ENCODE measurements around the gene TTC24.
A peak's percentile ranks its signal among the peaks of the same experiment; 100 is the strongest.
"Not testable (repeated sequence)": the region's sequence is repeated elsewhere in the genome, so short reads cannot be mapped to it uniquely, and the experiment has no call there.

TTC24 gene

DNA sequence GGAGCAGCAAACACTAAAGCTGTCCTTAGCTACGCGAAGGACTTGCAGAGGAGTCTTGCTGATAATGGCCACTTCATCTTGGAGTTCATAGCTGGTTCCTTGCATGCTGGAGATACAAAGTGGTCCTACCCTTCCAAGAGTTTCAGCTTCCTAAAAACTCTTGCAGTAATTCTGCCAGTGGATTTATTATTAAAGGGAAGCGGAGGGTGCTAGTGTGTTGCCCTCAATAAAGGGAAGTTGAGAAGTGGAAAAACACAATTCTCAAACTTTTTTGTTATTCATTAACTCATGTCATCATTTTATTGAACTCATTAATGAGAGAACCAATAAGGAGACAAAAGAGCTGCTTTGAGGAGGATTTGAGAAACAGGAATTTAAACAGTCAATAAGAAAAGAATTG is 33.1 kb downstream of the TTC24 start:
- no peak for DNase-seq

DNA sequence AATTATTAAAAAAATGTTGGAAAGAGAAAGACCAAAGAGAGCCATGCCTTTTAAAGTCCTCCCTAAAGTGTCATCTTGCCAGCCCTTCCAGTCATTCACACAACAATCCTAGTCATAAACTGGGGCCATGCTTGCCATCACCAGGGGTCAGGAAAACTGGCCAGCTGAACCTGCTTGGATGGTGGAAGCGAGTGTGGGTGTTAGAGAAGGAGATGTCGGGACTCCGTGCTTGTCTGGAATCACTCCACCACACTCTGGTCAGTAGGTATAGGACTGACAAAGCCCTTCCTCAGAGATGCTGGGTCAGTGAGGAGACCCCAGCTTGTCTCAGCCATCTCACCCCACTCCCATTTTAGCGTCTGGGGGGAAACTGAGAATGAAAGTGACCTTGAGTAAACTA is 36.4 kb downstream of the TTC24 start:
- DNase-seq = no peak

DNA sequence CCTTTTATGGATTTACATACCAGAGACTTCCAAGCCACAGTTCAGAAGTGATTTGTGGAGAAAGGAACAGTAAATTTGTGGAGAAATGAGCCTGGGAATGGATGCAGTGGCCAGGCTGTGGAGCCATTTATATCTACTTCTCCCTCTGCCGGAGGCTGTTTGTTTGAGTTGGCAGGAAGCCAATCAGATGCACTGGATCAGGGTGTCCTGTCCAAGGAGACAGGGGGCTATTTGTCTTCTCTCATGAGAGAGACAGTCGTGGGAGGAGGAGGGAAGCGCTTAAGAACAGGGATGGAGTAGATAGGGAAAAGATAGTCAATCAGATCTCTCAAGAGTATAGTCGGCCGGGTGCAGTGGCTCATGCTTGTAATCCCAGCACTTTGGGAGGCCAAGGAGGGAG is 36.9 kb downstream of the TTC24 start:
- no peak for DNase-seq

DNA sequence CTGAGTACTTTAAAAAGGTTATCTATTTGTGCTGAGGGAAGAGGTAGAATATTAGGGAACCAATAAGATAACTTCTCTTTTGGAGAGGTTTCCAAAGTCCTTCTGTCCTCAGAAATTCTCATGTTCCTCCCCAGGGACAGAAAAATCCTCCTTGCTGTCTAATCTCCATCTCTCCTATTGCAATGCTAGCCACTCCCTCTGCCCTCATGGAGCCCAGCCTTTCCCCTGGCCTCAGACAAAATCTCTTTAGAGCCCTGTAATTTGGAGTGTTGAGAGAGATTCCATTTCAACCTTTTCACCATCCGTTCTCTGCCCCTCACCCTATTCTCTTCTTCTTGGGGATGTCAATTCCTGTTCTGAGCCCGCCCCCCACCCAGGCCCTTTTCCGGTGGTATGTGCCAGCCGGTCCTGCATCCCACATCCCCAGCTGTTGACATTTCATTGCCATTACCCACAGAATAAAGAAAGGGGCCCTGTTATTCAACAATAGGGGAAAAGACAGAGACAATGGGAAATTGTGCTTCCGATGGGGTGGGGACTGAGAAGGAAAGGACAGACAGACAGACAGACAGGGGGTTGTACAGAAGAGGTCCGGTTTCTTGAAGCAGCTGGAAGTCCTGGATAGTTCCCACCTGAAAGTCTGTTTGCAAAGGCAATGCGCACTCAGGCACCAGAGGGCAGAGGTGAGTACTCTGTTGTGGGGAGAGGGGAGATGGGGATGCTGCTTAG is 39.5 kb downstream of the TTC24 start, which contains the start of gene HAPLN2:
Gene HAPLN2, plus strand, starts transcription at position 563 of the 729 bp plus-strand sequence. CDS start 4,076 bp downstream, outside the sequence.
- DNase-seq = no peak

- DNase-seq = no peak
Measured at GRCh38 chr1:156619582-156619955, 40.0 kb downstream of the TTC24 start.

- DNase-seq = no peak
Measured at GRCh38 chr1:156622581-156623297, 43.2 kb downstream of the TTC24 start.

- DNase-seq = no peak
Measured at GRCh38 chr1:156623946-156624813, 44.7 kb downstream of the TTC24 start.

- DNase-seq = no peak
Measured at GRCh38 chr1:156624814-156625435, 45.4 kb downstream of the TTC24 start.

- DNase-seq = peak; percentile 41
Measured at GRCh38 chr1:156625436-156626078, 46.0 kb downstream of the TTC24 start.

- DNase-seq = no peak
Measured at GRCh38 chr1:156626079-156626438, 46.5 kb downstream of the TTC24 start.

- DNase-seq = no peak
Measured at GRCh38 chr1:156627313-156627880, 47.9 kb downstream of the TTC24 start.

DNA sequence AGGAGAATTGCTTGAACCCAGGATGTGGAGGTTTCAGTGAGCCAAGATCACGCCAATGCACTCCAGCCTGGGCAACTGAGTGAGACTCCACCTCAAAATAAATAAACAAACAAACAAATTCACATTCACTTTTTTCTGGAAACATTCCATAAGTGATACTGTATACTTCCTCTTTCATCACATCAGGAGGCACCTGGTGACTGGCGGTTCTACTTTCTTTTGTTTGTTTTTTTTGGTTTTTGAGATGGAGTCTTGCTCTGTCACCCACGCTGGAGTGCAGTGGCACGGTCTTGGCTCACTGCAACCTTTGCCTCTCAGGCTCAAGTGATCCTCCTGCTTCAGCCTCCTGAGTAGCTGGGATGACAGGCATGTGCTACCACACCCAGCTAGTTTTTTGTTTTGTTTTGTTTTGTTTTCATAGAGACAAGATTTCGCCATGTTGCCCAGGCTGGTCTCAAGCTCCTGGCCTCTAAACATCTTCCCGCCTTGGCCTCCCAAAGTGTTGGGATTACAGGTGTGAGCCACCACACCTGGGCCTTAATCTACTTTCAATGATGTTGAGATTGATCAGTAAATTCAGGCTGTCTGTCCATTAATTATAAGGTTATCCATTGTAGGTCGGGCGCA is 50.4 kb downstream of the TTC24 start:
- DNase-seq = no peak

- not testable (repeated sequence) for DNase-seq
Measured at GRCh38 chr1:156631152-156631551, 51.6 kb downstream of the TTC24 start.

- no peak for DNase-seq
Measured at GRCh38 chr1:156632355-156632754, 52.8 kb downstream of the TTC24 start.
